Measurements from ENCODE around the gene XPO6.
A peak's percentile ranks its signal among the peaks of the same experiment; 100 is the strongest.
"Not testable (repeated sequence)": the region's sequence is repeated elsewhere in the genome, so short reads cannot be mapped to it uniquely, and the experiment has no call there.

The XPO6 gene, protein sequence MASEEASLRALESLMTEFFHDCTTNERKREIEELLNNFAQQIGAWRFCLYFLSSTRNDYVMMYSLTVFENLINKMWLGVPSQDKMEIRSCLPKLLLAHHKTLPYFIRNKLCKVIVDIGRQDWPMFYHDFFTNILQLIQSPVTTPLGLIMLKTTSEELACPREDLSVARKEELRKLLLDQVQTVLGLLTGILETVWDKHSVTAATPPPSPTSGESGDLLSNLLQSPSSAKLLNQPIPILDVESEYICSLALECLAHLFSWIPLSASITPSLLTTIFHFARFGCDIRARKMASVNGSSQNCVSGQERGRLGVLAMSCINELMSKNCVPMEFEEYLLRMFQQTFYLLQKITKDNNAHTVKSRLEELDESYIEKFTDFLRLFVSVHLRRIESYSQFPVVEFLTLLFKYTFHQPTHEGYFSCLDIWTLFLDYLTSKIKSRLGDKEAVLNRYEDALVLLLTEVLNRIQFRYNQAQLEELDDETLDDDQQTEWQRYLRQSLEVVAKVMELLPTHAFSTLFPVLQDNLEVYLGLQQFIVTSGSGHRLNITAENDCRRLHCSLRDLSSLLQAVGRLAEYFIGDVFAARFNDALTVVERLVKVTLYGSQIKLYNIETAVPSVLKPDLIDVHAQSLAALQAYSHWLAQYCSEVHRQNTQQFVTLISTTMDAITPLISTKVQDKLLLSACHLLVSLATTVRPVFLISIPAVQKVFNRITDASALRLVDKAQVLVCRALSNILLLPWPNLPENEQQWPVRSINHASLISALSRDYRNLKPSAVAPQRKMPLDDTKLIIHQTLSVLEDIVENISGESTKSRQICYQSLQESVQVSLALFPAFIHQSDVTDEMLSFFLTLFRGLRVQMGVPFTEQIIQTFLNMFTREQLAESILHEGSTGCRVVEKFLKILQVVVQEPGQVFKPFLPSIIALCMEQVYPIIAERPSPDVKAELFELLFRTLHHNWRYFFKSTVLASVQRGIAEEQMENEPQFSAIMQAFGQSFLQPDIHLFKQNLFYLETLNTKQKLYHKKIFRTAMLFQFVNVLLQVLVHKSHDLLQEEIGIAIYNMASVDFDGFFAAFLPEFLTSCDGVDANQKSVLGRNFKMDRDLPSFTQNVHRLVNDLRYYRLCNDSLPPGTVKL

GRCh38 chr16:28211758-28212531, at the start of gene XPO6:
TSS of gene XPO6 (minus strand) at chr16:28211965. CDS start at chr16:28211368, 597 bp downstream.
- peak; percentile 98 to 99 for DNase-seq (ENCODE audit: low read depth in 2 of 2)

GRCh38 chr16:28260193-28260592, 48.4 kb upstream of the XPO6 start:
- no peak for DNase-seq (ENCODE audit: low read depth in 2 of 2)

DNA sequence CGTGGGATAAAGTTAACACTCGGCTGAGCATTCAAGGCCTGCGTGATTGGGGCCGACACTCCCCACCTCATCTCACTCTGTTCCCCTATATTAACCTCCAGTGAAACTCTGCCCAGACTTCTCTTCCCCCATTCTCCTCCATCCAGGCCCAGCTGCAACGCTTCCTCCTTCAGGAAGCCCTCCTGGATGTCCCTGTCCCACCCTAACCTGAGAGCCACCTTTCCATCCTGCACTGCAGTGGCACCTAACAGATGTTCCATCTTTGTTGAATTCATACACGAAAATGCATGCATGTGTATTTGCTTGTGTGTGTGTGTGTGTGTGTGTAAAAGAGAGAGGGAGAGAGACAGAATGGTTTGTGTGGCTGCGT, 48.0 kb upstream of the XPO6 start:
- no peak for DNase-seq (ENCODE audit: low read depth in 2 of 2)

DNA sequence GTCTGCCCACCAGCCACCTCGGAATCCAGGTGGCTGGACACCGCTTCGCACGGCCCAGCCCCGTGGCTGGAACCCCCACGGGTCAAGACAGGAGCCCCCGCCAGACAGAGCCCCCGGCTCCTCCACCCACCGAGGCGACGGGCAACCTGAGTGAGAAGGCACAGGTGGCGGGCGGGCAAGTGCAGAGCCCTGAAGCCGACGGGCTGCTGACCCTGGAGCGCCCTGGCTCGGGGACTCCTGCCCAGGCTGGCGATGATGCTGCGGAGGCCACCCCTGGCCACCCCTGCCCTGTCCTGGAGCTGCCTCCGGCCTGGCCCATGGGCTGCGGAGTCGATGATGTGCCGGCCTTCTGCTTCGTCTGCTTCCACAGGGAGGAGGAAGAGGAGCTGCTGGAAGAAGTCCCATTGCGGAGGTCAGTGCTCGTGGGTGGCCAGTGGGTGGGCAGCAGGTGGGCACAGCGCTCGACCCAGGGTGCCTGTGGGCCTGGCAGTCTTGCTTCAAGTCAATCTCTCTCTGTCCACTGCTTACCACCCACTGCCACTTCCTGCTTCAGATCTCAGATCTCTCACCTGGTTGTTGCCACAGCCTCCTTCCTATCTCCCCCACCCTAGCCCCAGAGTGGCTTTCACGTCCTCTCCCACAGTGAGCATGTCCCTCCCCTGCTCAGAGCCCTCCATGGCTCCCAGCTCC, 47.5 kb upstream of the XPO6 start:
- no peak for DNase-seq (ENCODE audit: low read depth in 2 of 2)

DNA sequence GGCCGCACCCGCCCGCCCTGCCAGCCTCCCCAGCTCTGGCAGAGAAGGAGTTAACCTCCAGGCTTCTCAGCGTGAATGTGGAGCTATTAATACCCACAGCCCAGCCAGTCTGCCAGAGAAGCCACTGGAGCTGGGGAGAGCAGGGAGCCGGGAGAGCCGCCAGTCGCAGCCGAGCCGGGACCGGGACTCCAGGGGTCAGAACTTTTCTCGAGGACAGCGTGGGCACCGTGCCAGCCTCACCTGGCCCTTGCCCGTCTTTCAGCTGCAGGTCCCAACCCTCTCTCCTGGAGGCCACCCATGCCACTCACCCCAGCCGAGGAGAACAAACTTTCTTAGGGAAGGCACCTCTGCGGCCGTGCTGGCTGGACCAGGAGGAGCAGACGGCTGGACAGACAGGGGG, 46.8 kb upstream of the XPO6 start:
- no peak for DNase-seq (ENCODE audit: low read depth in 2 of 2)

DNA sequence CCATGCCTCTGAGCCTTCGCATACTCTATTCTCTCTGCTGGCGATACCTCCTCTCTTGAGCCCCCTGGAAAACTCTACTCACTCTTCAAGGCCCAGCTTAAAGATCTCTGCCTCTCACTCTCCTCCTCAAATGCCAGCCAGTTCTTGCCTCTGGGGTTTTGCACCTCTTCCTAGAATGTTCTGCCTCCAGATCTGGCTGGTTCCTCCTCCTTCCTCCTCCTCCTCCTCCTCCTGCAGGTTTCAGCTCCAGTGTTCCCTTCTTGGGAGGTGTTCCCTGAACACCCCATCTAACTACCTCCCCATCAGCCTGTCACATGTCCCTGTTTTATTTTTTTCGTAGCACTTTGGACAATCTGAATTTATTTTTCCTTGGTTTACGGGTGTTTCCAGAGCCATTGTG, 45.5 kb upstream of the XPO6 start:
- no peak for DNase-seq (ENCODE audit: low read depth in 2 of 2)

DNA sequence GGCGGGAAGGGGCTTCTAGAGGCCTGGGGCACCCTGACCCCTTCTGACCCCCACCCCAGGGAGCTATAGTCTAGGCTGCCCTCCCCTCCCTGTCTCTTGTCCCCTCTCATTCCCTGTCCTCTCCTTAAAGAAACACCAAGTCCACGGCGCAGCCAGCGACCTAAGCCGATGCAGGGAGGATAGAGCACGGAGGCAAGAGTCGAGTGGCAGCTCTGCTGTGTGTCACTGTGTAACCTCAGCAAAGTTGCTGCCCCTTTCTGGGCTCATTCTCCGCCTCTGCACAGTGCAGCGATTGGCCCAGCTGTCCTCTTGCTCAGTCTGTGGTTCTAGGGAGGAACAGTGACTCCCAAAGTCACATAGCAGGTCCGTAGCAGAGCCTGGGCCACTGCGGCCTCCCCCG, 44.1 kb upstream of the XPO6 start:
- no peak for DNase-seq (ENCODE audit: low read depth in 2 of 2)

DNA sequence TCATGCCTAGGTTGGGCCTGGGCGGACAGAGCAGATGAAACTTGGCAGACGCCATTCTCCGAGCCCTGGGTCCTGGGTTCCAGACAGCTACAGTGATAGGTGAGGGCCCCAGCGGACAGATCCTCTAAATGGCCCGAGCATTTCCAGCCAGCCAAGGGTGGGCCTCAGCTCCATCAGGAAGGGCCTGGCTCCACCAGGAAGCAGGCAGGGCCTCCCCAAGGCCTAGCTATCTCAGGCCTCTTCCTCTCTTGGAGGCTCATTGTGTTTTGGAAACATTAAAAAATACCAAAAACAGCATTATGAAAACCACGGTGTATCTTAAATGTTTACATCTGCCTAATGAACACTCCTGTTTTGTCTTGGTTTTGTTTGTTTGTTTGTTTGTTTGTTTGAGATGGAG, 42.4 kb upstream of the XPO6 start:
- DNase-seq (ENCODE audit: low read depth in 2 of 2) = no peak

GRCh38 chr16:28250999-28251398, 39.2 kb upstream of the XPO6 start:
- DNase-seq (ENCODE audit: low read depth in 2 of 2) = no peak

DNA sequence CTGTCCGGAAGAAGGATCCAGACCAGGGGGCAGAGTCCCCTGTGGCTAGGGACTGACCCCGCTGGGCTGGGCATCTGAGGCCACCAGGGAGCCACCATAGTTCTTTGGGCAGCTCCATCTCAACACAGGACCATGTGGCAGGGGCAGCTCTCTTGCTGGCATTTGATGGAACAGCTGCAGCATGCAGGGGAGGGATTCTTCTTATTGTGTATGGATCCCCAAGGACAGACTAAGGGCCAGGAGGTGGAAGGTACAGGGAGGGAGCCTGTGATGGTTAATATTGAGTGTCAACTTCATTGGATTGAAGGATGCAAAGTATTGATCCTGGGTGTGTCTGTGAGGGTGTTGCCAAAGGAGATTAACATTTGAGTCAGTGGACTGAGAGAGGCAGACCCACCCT, 37.7 kb upstream of the XPO6 start:
- DNase-seq (ENCODE audit: low read depth in 2 of 2) = not testable (repeated sequence)

GRCh38 chr16:28241924-28242323, 30.2 kb upstream of the XPO6 start:
- no peak for DNase-seq (ENCODE audit: low read depth in 2 of 2)

GRCh38 chr16:28237754-28238357, 26.1 kb upstream of the XPO6 start:
- DNase-seq (ENCODE audit: low read depth in 2 of 2) = no peak

DNA sequence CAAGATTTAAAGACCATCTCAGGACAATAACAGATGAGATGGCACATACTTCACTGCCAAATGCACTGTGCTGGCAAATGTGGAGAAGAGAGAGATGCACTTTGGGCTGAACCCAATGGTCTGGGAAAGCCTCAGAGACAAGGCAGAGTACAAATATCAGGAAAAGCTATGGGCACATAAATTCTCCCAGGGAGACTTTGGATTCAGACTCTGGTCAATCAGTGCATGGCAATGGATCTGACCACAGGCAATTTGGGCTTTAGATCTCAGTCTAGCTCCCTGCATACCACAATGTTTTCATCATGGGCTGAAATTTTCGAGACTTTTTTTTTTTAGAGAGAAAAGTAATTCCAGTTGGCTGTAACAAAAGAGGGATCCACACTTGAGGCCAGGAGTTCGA, 20.0 kb upstream of the XPO6 start:
- no peak for DNase-seq (ENCODE audit: low read depth in 2 of 2)

DNA sequence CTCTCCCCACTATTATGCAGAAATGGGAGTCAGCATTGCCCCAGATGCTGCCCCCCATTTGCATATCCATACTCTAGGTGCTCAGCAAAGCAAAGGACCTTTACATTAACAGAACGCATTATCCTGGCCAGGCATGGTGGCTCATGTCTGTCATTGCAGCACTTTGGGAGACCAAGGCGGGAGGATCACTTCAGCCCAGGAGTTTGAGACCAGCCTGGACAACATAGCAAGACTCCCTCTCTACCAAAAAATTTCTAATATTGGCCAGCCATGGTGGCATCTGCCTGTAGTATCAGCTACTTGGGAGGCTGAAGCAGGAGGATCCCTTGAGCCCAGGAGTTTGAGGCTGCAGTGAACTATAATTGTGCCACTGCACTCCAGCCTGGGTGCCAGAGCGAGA, 12.1 kb upstream of the XPO6 start:
- not testable (repeated sequence) for DNase-seq (ENCODE audit: low read depth in 2 of 2)

DNA sequence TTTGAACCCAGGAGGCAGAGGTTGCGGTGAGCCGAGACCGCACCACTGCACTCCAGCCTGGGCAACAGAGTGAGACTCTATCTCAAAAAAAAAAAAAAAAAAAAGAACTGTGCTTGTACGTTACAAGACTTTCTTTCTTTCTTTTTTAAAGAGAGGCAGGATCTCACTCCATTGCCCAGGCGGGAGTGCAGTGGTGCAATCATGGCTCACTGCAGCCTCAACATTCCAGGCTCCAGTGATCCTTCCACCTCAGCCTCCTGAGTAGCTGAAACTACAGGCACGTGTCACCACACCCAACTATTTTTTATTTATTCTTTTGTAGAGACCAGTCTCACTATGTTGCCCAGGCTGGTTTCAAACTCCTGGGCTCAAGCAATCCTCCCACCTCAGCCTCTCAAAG, 8.0 kb upstream of the XPO6 start:
- DNase-seq (ENCODE audit: low read depth in 2 of 2) = not testable (repeated sequence)

DNA sequence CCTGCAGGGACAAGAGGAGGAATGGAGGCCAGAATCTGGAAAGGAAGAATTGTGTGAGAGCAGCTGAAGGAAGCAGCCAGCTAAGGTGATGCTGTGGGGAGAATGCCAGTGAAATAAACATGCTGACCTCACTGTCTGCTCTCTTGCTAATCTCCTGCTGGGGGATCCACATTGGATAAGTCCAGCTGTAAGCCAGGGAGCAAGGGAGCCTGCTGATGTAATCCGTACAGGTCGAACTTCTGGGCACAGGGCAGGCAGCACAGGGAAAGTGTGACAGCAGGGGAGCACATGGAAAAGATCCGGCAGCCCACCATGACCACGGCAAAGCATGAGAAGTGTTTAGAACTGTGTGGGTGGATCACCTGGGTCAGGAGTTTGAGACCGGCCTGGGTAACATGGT, 7.5 kb upstream of the XPO6 start:
- DNase-seq (ENCODE audit: low read depth in 2 of 2) = no peak

GRCh38 chr16:28218109-28218508, 6.3 kb upstream of the XPO6 start:
- DNase-seq (ENCODE audit: low read depth in 2 of 2) = peak; percentile 24 to 43

GRCh38 chr16:28217326-28217725, 5.6 kb upstream of the XPO6 start:
- DNase-seq (ENCODE audit: low read depth in 2 of 2) = no peak

- no peak for DNase-seq (ENCODE audit: low read depth in 2 of 2)
These were observed 1.6 kb upstream of the XPO6 start for GRCh38 chr16:28213396-28213795.

GRCh38 chr16:28212532-28212873, 738 bp upstream of the XPO6 start:
- DNase-seq (ENCODE audit: low read depth in 2 of 2) = no peak
